Measurements from ENCODE around the gene TMEM125. TPM values are rescaled to one million over a fixed set of nuclear protein-coding genes. Genes with fewer than 3 reads are reported as not detected.
A peak's percentile ranks its signal among the peaks of the same experiment; 100 is the strongest.

Gene TMEM125
- polyA plus RNA-seq, 1 of the 3 experiments (the other 2 are of a cell fraction), result not detected

- peak overlapping the region; percentile 47 for H3K4me2 ChIP-seq
- no peaks in the 10 kb centered on the region for H3K9me2 ChIP-seq
- H4K20me1 ChIP-seq (ENCODE audit: insufficient read depth), result no peaks in the 10 kb centered on the region
- no peaks in the 10 kb centered on the region for H3K27me3 ChIP-seq (ENCODE audit: insufficient read depth)
- POLR2A ChIA-PET, result no interaction called here
- H3K79me2 ChIP-seq (ENCODE audit: insufficient read depth), result no peaks in the 10 kb centered on the region
- DNase-seq, result no peak
- H3K4me3 ChIP-seq (ENCODE audit: low read depth in 2 of 2, low read length in 1 of 2), result no peak overlapping the region
- no peak overlapping the region; the same call in 1 of the 2 replicates for H3K9ac ChIP-seq
- CTCF ChIA-PET, result interaction anchor here (1.4 kb wide), 1 partner anchor 157 kb away, joined by 4 read pairs; the partner anchor contains the start of genes MED8 and SZT2
- 29% methylated on average over 4 of the region's 4 CpGs for WGBS (ENCODE audit: low lambda C conversion rate)
- H3F3A ChIP-seq (replicated peaks; ENCODE audit: insufficient read depth), result peaks cover 6% of the 10 kb centered on the region
- H3K36me3 ChIP-seq (replicated peaks in 1 of 2; ENCODE audit: control insufficient read depth in 1 of 2, insufficient read depth in 2 of 2, low read length in 1 of 2), result no peaks in the 10 kb centered on the region
- H3K4me1 ChIP-seq (ENCODE audit: control insufficient read depth in 1 of 2, insufficient read depth in 2 of 2, low read depth in 1 of 2, low read length in 1 of 2), result peaks cover 6 to 8% of the 10 kb centered on the region in 2 experiments; a peak in 2 of 4 replicates
- H2AFZ ChIP-seq (ENCODE audit: low read depth), result peak overlapping the region; percentile 81
- TF ChIP-seq USF1 (IDR thresholded peaks at IDR 0.05; ENCODE audit: borderline replicate concordance, low read depth) (peak; percentile 72), IRF3 (IDR thresholded peaks at IDR 0.05; ENCODE audit: low read depth, low read length) (no peak), MEF2A (IDR thresholded peaks at IDR 0.05; ENCODE audit: borderline replicate concordance, low read depth) (no peak), EP300 (IDR thresholded peaks at IDR 0.05; ENCODE audit: borderline replicate concordance in 1 of 2, low read depth in 1 of 2, low read length in 1 of 2) (no peak), CTCF (IDR thresholded peaks at IDR 0.05) (no peak), MAX (IDR thresholded peaks at IDR 0.05; ENCODE audit: low read depth) (0 out of 2 replicates have a peak, but pooled peaks have one; percentile 17), FOXM1 (IDR thresholded peaks at IDR 0.05; ENCODE audit: low read depth) (no peak), TEAD4 (IDR thresholded peaks at IDR 0.05; ENCODE audit: borderline replicate concordance, insufficient read depth) (no peak), CHD2 (IDR thresholded peaks at IDR 0.05; ENCODE audit: low read length, partially characterized antibody) (no peak), RCOR1 (IDR thresholded peaks at IDR 0.05; ENCODE audit: low read length) (no peak), JUND (IDR thresholded peaks at IDR 0.05) (no peak; the same call in 1 of the 2 replicates), FOXJ3 (CRISPR knock-in tag; IDR thresholded peaks at IDR 0.05) (no peak), SIN3A (IDR thresholded peaks at IDR 0.05; ENCODE audit: borderline replicate concordance, low read depth, low read length) (no peak), USF2 (IDR thresholded peaks at IDR 0.05; ENCODE audit: borderline replicate concordance, low read depth, low read length) (no peak), TCF12 (IDR thresholded peaks at IDR 0.05) (no peak), EZH2phosphoT487 (IDR thresholded peaks at IDR 0.05; ENCODE audit: borderline replicate concordance, low read depth) (no peak), RFX5 (IDR thresholded peaks at IDR 0.05; ENCODE audit: low read length) (peak; percentile 90), GABPA (IDR thresholded peaks at IDR 0.05; ENCODE audit: low read depth) (no peak), ELF1 (IDR thresholded peaks at IDR 0.05) (no peak), REST (IDR thresholded peaks at IDR 0.05; ENCODE audit: low read depth, low read length) (no peak), YY1 (IDR thresholded peaks at IDR 0.05; ENCODE audit: low read depth) (no peak), FOSL2 (IDR thresholded peaks at IDR 0.05; ENCODE audit: borderline replicate concordance, low read depth) (peak; percentile 39), MXI1 (IDR thresholded peaks at IDR 0.05; ENCODE audit: low read depth, low read length) (no peak), POLR2AphosphoS5 (IDR thresholded peaks at IDR 0.05; ENCODE audit: low read depth, low read length) (no peak)
- H3K27ac ChIP-seq (ENCODE audit: low read depth in 2 of 2, low read length in 1 of 2), result peak overlapping the region in 1 of 2 experiments; percentile 23; a peak in 2 of 4 replicates
- H3K9me3 ChIP-seq, result no peaks in the 10 kb centered on the region
Observed at GRCh38 chr1:43232074-43232473, 37.7 kb upstream of the TMEM125 start.

Measured in SK-N-SH (cell line).